ENCODE measurements around the gene SPEN.
"Not testable (repeated sequence)": the region's sequence is repeated elsewhere in the genome, so short reads cannot be mapped to it uniquely, and the experiment has no call there.

Gene SPEN

GRCh38 chr1:15899266-15899665 lies 51.8 kb downstream of the SPEN start:
- DNase-seq, result no peak

GRCh38 chr1:15900662-15901279 lies 53.3 kb downstream of the SPEN start:
- no peak for DNase-seq

- DNase-seq, result no peak
Measured at GRCh38 chr1:15902882-15903281, 55.4 kb downstream of the SPEN start.

- DNase-seq, result no peak
Measured at GRCh38 chr1:15908597-15908996, 61.1 kb downstream of the SPEN start.

- DNase-seq, result no peak
Measured at GRCh38 chr1:15911141-15911540, 63.6 kb downstream of the SPEN start.

GRCh38 chr1:15911927-15912326 lies 64.4 kb downstream of the SPEN start:
- no peak for DNase-seq

GRCh38 chr1:15913607-15914006 lies 66.1 kb downstream of the SPEN start:
- not testable (repeated sequence) for DNase-seq

- DNase-seq, result no peak
Measured at GRCh38 chr1:15915991-15916390, 68.5 kb downstream of the SPEN start.

GRCh38 chr1:15916417-15916816 lies 68.9 kb downstream of the SPEN start:
- DNase-seq, result no peak

- no peak for DNase-seq
Measured at GRCh38 chr1:15916916-15917315, 69.4 kb downstream of the SPEN start.

GRCh38 chr1:15918962-15919715 lies 71.6 kb downstream of the SPEN start:
- no peak for DNase-seq

GRCh38 chr1:15923241-15923640 lies 75.7 kb downstream of the SPEN start:
- no peak for DNase-seq

- DNase-seq, result not testable (repeated sequence)
Measured at GRCh38 chr1:15926448-15926847, 78.9 kb downstream of the SPEN start.

GRCh38 chr1:15928971-15929965 lies 81.8 kb downstream of the SPEN start:
- no peak for DNase-seq

GRCh38 chr1:15931401-15931800 lies 83.9 kb downstream of the SPEN start:
- DNase-seq, result no peak

- DNase-seq, result no peak
Measured at GRCh38 chr1:15931884-15932283, 84.4 kb downstream of the SPEN start.

GRCh38 chr1:15932612-15933011 lies 85.1 kb downstream of the SPEN start:
- DNase-seq, result no peak

- no peak for DNase-seq
Measured at GRCh38 chr1:15933684-15934083, 86.2 kb downstream of the SPEN start.

- no peak for DNase-seq
Measured at GRCh38 chr1:15934211-15935055, 86.9 kb downstream of the SPEN start.

GRCh38 chr1:15935056-15935950 lies 87.8 kb downstream of the SPEN start:
- DNase-seq, result no peak

- no peak for DNase-seq
Measured at GRCh38 chr1:15936025-15936424, 88.5 kb downstream of the SPEN start.

Measured in NCI-H345 (cell line).